Transverse colon (tissue), 4 donors: ENCODE measurements around the gene CACNA1S. TPM values are rescaled to one million over a fixed set of nuclear protein-coding genes. Genes with fewer than 3 reads are reported as not detected.

Experiments used
- DNase-seq: peaks from one replicate; pipeline ENCODE4 v3.0.0-alpha.2; 2019
- H3K27ac ChIP-seq, 4 donors: fragments of 200-600 bp; sonication (generic); 2 replicates each; pipeline ENCODE4 v1.5.1; 2016 to 2018; ENCODE audit warnings: inconsistent platforms in 4 of 4
- H3K27me3 ChIP-seq: fragments of 200-600 bp; sonication (generic); 2 replicates; pipeline ENCODE4 v1.5.1; 2017; ENCODE audit warnings: inconsistent platforms
- H3K36me3 ChIP-seq, 4 donors: fragments of 200-600 bp; sonication (generic); 2 replicates each; pipeline ENCODE4 v1.5.1; 2017 to 2019; ENCODE audit warnings: inconsistent platforms in 4 of 4
- H3K4me1 ChIP-seq, 4 donors: fragments of 200-600 bp; sonication (generic); 2 replicates each; pipeline ENCODE4 v1.5.1; 2017 to 2020; ENCODE audit warnings: inconsistent platforms in 4 of 4
- H3K4me3 ChIP-seq, 4 donors: fragments of 200-600 bp; sonication (generic); 1 replicate in 1 of 4; 2 replicates in 3 of 4; pipeline versions ENCODE4 v1.5.1 to v1.6.1; 2017 to 2019; ENCODE audit warnings: inconsistent platforms in 4 of 4
- H3K9me3 ChIP-seq, 2 donors: fragments of 200-600 bp; sonication (generic); 2 replicates each; pipeline ENCODE4 v1.5.1; 2017 to 2019; ENCODE audit warnings: inconsistent platforms in 2 of 2
- EP300 ChIP-seq: sonication (generic); formaldehyde crosslinking; IDR thresholded peaks from one replicate; pipeline ENCODE4 v1.6.1; 2017; ENCODE audit warnings: antibody characterized with exemption, low read depth
- POLR2A ChIP-seq: fragments of 450-650 bp; IDR thresholded peaks from one replicate; pipeline ENCODE4 v1.6.1; 2016; ENCODE audit warnings: antibody characterized with exemption, mild to moderate bottlenecking, moderate library complexity
- POLR2AphosphoS5 ChIP-seq, 3 donors: sonication (generic); formaldehyde crosslinking; IDR thresholded peaks; one replicate each; pipeline ENCODE4 v1.6.1; 2016; ENCODE audit warnings: antibody characterized with exemption in 3 of 3
- WGBS, 2 donors: methylation state at CpG; one replicate each; pipeline ENCODE4 v1.1.5; 2018; ENCODE audit warnings: low coverage in 1 of 2; 5-methylcytosine and 5-hydroxymethylcytosine counted together
- in situ Hi-C, 4 donors: fragments of 200-750 bp; cut with MboI; loops; one replicate each; pipeline versions ENCODE4 v1.15.0 to v1.15.1; 2017; ENCODE audit warnings: low sequenced_read_pairs in 3 of 4, low pct_ligation_motif_present in 1 of 4, low pct_unique_long_range_greater_than_20kb in 1 of 4
- intact Hi-C: fragments of 100-400 bp; cut with DNase I; formaldehyde crosslinking; loops from one replicate; pipeline ENCODE4 v1.15.1; 2023; ENCODE audit warnings: low total_unique reads
- total RNA-seq, 4 donors: library from RNA; depleted of rRNA; stranded (reverse); fragments of >200 nt; gene quantifications; one replicate each; pipeline ENCODE4 v1.1.0, GENCODE V29; 2016
- TF ChIP-seq, protein P1 (sequence below), 5 experiments: fragments of 200-600 bp in 3 of 5; fragments of 450-650 bp in 2 of 5; sonication (generic) in 3 of 5; IDR thresholded peaks; 1 replicate in 2 of 5; 2 replicates in 3 of 5; pipeline ENCODE4 v1.5.1; 2016 to 2017; ENCODE audit warnings: antibody characterized with exemption in 5 of 5, inconsistent platforms in 3 of 5, mild to moderate bottlenecking in 2 of 5, moderate library complexity in 1 of 5

CACNA1S gene
- total RNA-seq, 4 donors from 2014 or later, result not detected

DNA sequence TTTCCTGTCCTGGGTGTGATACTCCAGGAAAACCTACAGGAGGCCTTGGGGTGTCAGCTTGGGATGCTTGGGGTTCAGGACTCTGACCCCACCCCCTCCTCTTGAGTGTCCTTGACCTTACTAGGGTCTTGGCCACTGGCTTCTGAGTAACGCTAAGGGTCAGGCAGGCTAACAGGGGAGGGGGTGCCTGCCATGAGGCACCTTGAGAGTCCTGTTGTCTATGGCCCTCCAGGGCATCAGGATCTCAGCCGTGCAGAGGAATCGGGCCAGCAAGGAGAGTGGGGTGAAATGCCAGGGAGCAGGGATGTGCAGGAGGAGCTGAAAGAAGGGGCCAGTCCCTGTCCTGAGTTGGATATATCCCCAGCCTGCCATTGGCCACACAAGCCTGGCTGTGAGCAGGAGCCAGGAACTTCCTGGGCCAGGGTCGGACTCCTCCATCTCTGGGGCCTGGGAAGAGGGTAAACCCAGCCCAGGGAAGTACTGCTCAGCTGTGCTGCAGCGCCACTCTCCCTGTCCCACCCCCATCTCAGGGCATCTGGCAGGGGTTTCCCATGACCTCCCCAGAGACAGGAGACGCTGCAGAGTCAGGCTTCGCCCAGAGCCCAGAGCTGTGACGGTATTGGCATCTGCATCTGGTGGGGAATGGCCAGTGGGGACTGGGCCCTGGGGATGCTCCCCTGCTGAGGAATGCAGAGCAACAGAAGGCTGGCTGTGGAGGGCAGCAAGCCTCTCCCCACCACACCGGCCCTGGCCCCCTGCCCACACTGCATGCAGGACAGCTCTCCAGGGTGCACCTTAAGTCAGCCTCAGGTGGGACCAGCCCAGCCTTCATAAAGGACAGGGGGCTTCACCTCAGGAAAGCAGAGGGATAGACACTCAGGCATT lies 95.0 kb downstream of the CACNA1S start:
- no peaks in the 10 kb centered on the region for H3K27me3 ChIP-seq
- H3K4me3 ChIP-seq, result no peak overlapping the region
- no peaks in the 10 kb centered on the region for H3K36me3 ChIP-seq
- H3K4me1 ChIP-seq, result peaks cover 22 to 75% (median 40%) of the 10 kb centered on the region in 4 donors
- intact Hi-C loops, result no loop called here
- DNase-seq, result no peak
- 74% methylated on average over 9 of the region's 9 CpGs; no CpG with 5 or more reads in 1 of the 2 donors for WGBS, 2 donors
- TF ChIP-seq, protein P1, sequence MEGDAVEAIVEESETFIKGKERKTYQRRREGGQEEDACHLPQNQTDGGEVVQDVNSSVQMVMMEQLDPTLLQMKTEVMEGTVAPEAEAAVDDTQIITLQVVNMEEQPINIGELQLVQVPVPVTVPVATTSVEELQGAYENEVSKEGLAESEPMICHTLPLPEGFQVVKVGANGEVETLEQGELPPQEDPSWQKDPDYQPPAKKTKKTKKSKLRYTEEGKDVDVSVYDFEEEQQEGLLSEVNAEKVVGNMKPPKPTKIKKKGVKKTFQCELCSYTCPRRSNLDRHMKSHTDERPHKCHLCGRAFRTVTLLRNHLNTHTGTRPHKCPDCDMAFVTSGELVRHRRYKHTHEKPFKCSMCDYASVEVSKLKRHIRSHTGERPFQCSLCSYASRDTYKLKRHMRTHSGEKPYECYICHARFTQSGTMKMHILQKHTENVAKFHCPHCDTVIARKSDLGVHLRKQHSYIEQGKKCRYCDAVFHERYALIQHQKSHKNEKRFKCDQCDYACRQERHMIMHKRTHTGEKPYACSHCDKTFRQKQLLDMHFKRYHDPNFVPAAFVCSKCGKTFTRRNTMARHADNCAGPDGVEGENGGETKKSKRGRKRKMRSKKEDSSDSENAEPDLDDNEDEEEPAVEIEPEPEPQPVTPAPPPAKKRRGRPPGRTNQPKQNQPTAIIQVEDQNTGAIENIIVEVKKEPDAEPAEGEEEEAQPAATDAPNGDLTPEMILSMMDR (IDR thresholded peaks at IDR 0.05), result no peak
- TF ChIP-seq EP300, result no peak
- TF ChIP-seq POLR2A, result no peak
- no peak for TF ChIP-seq POLR2AphosphoS5 (IDR thresholded peaks at IDR 0.05)
- H3K9me3 ChIP-seq, result no peaks in the 10 kb centered on the region
- H3K27ac ChIP-seq, result no peak overlapping the region
- in situ Hi-C loops, result no loop called here

DNA sequence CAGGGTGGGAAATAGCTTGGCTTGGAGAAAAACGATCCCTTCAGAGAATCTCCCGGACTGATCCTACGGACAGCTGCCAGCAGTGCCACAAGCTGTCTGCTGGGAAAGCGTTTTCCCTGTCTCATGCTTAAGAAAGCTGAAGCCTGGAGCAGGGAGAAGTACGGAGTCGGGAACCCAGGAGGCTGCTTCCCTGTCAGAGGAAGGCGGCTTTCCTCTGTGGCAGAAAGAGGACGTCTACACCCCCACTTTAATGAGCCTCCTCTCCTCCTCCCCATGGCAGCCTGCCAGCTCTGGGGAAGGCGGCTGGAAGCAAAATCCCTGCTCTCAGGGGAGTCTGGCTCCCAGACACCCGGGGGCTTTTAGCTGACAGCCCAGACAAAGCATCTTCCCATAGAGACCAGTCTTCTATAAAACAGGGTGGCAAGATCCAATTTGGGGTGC lies 96.0 kb downstream of the CACNA1S start:
- peaks cover 19 to 67% (median 36%) of the 10 kb centered on the region in 4 donors for H3K4me1 ChIP-seq
- intact Hi-C loops, result no loop called here
- TF ChIP-seq EP300 (no peak), POLR2AphosphoS5 (IDR thresholded peaks at IDR 0.05) (no peak), POLR2A (no peak)

DNA sequence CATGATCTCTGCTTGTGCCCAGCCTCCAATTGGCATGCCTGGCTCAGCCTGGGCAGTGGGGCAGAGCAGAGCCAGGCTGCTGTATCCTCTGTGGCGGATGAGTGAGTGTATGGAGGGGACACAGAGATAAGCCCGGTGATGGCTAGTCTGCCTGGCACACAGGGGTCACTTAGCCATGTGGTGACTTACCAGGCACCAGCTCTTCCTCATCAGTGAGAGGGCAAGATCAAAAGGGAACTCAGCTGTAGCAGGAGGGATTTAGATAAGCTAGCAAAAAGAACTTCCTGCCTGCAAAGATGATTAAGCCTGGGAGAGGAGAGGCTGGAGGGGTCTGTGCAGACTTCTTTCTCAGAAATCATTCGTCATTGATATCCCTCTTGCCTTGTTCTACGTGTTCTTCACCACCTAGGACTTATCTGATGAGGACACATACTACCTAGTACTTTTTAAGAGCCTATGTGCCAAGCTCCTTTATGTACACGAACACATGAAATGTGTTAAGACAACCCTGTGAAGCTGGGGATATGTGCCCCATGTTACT lies 96.6 kb downstream of the CACNA1S start:
- DNase-seq, result no peak
- TF ChIP-seq EP300 (no peak), POLR2A (no peak), POLR2AphosphoS5 (IDR thresholded peaks at IDR 0.05) (no peak)
- TF ChIP-seq, protein P1 (IDR thresholded peaks at IDR 0.05), result no peak
- H3K4me3 ChIP-seq, result no peak overlapping the region
- H3K4me1 ChIP-seq, result peaks cover 13 to 61% (median 30%) of the 10 kb centered on the region in 4 donors
- H3K9me3 ChIP-seq, result no peaks in the 10 kb centered on the region
- no peak overlapping the region for H3K27ac ChIP-seq
- 47 to 48% methylated on average over 3 to 5 of the region's 5 CpGs for WGBS, 2 donors
- intact Hi-C loops, result no loop called here
- no peaks in the 10 kb centered on the region for H3K27me3 ChIP-seq
- in situ Hi-C loops, result no loop called here
- no peaks in the 10 kb centered on the region for H3K36me3 ChIP-seq

More for the DNA sequence above, 96.0 kb downstream of the CACNA1S start:
- in situ Hi-C loops, result no loop called here
- Histone ChIP-seq H3K27me3 (no peaks in the 10 kb centered on the region), H3K9me3 (no peaks in the 10 kb centered on the region), H3K36me3 (no peaks in the 10 kb centered on the region), H3K27ac (no peak overlapping the region), H3K4me3 (no peak overlapping the region)
- WGBS, 2 donors, result 0 to 6% methylated on average over 1 to 10 of the region's 10 CpGs
- peak; percentile 61 for DNase-seq

DNA sequence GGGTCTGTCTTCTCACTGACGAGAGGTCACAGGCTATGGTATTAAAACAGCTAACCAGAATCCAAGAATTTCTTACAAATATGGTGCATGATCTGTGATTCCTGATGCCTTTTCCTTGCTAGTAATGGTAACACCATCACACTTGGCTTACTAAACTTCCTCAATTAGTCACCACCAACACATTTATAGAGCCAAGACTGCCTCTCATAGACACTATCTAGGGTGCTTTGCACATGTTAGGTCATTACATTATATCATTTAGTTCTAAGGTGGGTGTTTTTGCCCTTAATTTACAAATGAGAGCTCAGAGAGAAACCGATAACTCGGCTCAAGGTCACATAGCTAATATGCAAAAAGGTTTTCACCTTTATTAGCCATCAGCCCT lies 97.4 kb downstream of the CACNA1S start:
- H3K27me3 ChIP-seq, result no peaks in the 10 kb centered on the region
- 90 to 100% methylated on average over 1 to 3 of the region's 3 CpGs for WGBS, 2 donors
- H3K27ac ChIP-seq, result no peak overlapping the region
- no peak overlapping the region for H3K4me3 ChIP-seq
- in situ Hi-C loops, result no loop called here
- peaks cover 9 to 53% (median 23%) of the 10 kb centered on the region in 4 donors for H3K4me1 ChIP-seq
- intact Hi-C loops, result no loop called here
- H3K36me3 ChIP-seq, result no peaks in the 10 kb centered on the region
- H3K9me3 ChIP-seq, result no peaks in the 10 kb centered on the region
- TF ChIP-seq POLR2AphosphoS5 (IDR thresholded peaks at IDR 0.05) (no peak), POLR2A (no peak), EP300 (no peak)
- TF ChIP-seq, protein P1 (IDR thresholded peaks at IDR 0.05), result no peak
- DNase-seq, result no peak
